ENCODE data around the gene SOCS3. TPM values are rescaled to one million over a fixed set of nuclear protein-coding genes. Genes with fewer than 3 reads are reported as not detected.
A peak's percentile ranks its signal among the peaks of the same experiment; 100 is the strongest.

The SOCS3 gene
- total RNA-seq, 2 donors from 2014 or later = 10.6 to 59.6 TPM

DNA sequence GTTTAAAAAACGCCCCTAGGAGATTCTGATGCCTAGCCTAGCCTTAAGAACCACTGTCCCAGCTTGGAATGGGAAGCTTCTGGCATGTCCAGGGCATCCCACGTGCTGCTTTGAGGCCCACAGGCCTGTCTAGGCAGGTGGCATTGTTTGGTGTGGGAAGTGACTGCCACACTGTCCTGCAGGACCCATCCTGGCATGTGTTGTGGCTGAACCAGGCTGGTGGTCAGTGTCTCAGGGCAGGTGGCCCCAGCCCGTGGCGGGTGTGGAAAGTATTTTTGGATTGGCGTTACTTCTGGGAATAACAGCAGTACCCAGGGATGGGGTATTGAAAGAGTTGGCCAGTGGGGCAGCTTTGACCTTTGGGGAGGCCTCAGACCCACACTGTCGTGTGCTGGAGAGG is 46.5 kb upstream of the SOCS3 start:
- no peaks in the 10 kb centered on the region for H3K9me3 ChIP-seq
- intact Hi-C loops (cut with DNase I) = no loop called here
- H3K36me3 ChIP-seq = peaks cover 10% of the 10 kb centered on the region in 2 donors
- no peak for DNase-seq (ENCODE audit: low spot score)
- WGBS = 92% methylated on average over 6 of the region's 6 CpGs
- no peak for TF ChIP-seq POLR2AphosphoS5 (IDR thresholded peaks at IDR 0.05)
- no peak for TF ChIP-seq POLR2A (IDR thresholded peaks at IDR 0.05)
- TF ChIP-seq, protein P1, sequence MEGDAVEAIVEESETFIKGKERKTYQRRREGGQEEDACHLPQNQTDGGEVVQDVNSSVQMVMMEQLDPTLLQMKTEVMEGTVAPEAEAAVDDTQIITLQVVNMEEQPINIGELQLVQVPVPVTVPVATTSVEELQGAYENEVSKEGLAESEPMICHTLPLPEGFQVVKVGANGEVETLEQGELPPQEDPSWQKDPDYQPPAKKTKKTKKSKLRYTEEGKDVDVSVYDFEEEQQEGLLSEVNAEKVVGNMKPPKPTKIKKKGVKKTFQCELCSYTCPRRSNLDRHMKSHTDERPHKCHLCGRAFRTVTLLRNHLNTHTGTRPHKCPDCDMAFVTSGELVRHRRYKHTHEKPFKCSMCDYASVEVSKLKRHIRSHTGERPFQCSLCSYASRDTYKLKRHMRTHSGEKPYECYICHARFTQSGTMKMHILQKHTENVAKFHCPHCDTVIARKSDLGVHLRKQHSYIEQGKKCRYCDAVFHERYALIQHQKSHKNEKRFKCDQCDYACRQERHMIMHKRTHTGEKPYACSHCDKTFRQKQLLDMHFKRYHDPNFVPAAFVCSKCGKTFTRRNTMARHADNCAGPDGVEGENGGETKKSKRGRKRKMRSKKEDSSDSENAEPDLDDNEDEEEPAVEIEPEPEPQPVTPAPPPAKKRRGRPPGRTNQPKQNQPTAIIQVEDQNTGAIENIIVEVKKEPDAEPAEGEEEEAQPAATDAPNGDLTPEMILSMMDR (IDR thresholded peaks at IDR 0.05) = no peak
- no peak overlapping the region for H3K27ac ChIP-seq
- H3K4me3 ChIP-seq = no peak overlapping the region
- H3K4me1 ChIP-seq (replicated peaks) = peaks cover 4% of the 10 kb centered on the region
- no peaks in the 10 kb centered on the region for H3K27me3 ChIP-seq (replicated peaks; ENCODE audit: insufficient read depth)

- 97% methylated on average over 14 of the region's 14 CpGs for WGBS
- Histone ChIP-seq H3K4me1 (replicated peaks) (no peaks in the 10 kb centered on the region), H3K4me3 (no peak overlapping the region), H3K9me3 (no peaks in the 10 kb centered on the region), H3K27ac (no peak overlapping the region), H3K27me3 (replicated peaks; ENCODE audit: insufficient read depth) (no peaks in the 10 kb centered on the region), H3K36me3 (peaks cover 10 to 13% of the 10 kb centered on the region in 2 donors)
- intact Hi-C loops (cut with DNase I) = no loop called here
- DNase-seq (ENCODE audit: low spot score) = no peak
- TF ChIP-seq POLR2AphosphoS5 (IDR thresholded peaks at IDR 0.05) (no peak), POLR2A (IDR thresholded peaks at IDR 0.05) (no peak)
- TF ChIP-seq, protein P1 (IDR thresholded peaks at IDR 0.05) = no peak
Measured at GRCh38 chr17:78403822-78404221, 43.9 kb upstream of the SOCS3 start.

DNA sequence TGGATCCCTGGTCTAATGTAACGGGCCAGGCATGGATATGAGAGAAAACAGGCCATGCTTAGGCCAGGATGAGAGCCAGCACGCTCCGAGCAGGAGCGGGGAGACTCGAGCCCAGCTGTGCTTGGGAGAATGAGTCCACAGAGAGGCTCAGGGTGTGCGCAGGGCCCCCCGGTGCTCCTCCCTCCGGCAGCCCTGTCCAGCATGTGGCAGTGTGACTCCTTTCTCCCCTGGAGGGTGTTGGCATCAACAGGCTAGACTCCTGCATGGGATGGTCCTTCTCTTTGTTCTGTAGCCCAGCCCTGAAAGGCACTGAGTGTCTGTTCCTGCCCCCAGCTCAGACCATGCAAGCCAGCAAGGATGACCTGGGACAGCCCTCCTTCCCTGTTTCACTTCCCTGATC is 42.0 kb upstream of the SOCS3 start:
- Histone ChIP-seq H3K36me3 (peaks cover 12 to 14% of the 10 kb centered on the region in 2 donors), H3K4me1 (replicated peaks) (peaks cover 10% of the 10 kb centered on the region), H3K9me3 (no peaks in the 10 kb centered on the region), H3K4me3 (no peak overlapping the region), H3K27ac (peak overlapping the region in 1 of 2 donors; percentile 19), H3K27me3 (replicated peaks; ENCODE audit: insufficient read depth) (no peaks in the 10 kb centered on the region)
- intact Hi-C loops (cut with DNase I) = no loop called here
- no peak for DNase-seq (ENCODE audit: low spot score)
- 51% methylated on average over 7 of the region's 8 CpGs for WGBS
- TF ChIP-seq, protein P1 (IDR thresholded peaks at IDR 0.05) = no peak
- TF ChIP-seq POLR2A (IDR thresholded peaks at IDR 0.05) = no peak
- no peak for TF ChIP-seq POLR2AphosphoS5 (IDR thresholded peaks at IDR 0.05)

DNA sequence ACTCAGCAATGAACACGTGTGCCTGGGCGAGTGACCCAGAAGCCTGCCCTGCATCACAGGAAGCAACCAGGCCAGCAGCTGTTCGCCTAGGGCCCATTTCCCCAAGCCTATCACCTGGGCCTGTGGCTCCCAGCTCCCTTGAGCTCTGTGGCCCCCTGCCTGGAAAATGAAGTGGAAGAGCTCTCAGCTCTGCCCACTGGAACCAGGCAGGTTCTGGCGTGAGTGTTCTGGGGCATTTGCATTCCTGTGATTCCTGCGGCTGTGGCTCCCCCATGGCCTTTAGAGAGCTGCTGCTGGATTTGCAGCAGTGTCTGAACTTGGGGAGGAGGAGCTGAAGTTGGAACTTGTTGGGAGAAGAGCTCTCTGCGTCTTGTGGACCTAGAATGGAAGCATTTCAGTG is 41.4 kb upstream of the SOCS3 start:
- TF ChIP-seq POLR2AphosphoS5 (IDR thresholded peaks at IDR 0.05) (peak; percentile 70), POLR2A (IDR thresholded peaks at IDR 0.05) (no peak)
- TF ChIP-seq, protein P1 (IDR thresholded peaks at IDR 0.05) = no peak
- Histone ChIP-seq H3K9me3 (no peaks in the 10 kb centered on the region), H3K27ac (no peak overlapping the region), H3K4me3 (no peak overlapping the region), H3K27me3 (replicated peaks; ENCODE audit: insufficient read depth) (no peaks in the 10 kb centered on the region), H3K36me3 (peaks cover 12 to 14% of the 10 kb centered on the region in 2 donors), H3K4me1 (replicated peaks) (peaks cover 11% of the 10 kb centered on the region)
- WGBS = 49% methylated on average over 6 of the region's 6 CpGs
- peak; percentile 52 for DNase-seq (ENCODE audit: low spot score)
- intact Hi-C loops (cut with DNase I) = no loop called here

DNA sequence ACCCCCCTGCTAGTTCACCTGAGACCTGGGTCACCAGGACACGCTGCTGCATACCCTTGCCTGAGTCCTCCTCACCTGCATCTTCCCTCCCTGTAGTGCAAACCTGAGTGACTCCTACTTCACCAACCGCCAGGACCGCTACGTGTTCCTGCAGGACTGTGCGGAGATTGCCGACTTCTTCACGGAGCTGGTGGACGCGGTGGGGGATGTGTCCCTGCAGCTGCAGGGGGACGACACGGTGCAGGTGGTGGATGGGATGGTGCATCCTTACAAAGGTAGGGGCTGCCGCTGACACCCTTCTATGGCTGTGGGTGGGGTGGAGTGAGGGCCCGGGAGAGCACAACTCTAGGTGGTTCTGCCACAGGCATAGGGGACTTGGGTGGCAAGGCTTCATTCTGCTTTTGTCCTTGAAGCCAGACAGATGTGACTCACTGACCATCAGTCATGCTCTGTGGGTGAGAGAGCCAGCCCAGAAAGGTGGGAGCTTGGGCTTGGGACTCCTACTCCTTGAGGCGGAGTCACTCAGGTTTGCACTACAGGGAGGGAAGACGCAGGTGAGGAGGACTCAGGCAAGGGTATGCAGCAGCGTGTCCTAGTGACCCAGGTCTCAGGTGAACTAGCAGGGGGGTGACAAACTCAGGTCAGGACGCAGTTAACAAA is 40.8 kb upstream of the SOCS3 start:
- intact Hi-C loops (cut with DNase I) = no loop called here
- no peaks in the 10 kb centered on the region for H3K27me3 ChIP-seq (replicated peaks; ENCODE audit: insufficient read depth)

More for the DNA sequence above, 40.8 kb upstream of the SOCS3 start:
- Histone ChIP-seq H3K36me3 (peaks cover 12 to 14% of the 10 kb centered on the region in 2 donors), H3K4me1 (replicated peaks) (peaks cover 11% of the 10 kb centered on the region), H3K9me3 (no peaks in the 10 kb centered on the region), H3K27ac (no peak overlapping the region), H3K4me3 (no peak overlapping the region)
- TF ChIP-seq POLR2A (IDR thresholded peaks at IDR 0.05) (no peak), POLR2AphosphoS5 (IDR thresholded peaks at IDR 0.05) (no peak)
- TF ChIP-seq, protein P1 (IDR thresholded peaks at IDR 0.05) = no peak
- 81% methylated on average over 17 of the region's 17 CpGs for WGBS
- DNase-seq (ENCODE audit: low spot score) = no peak

All from prostate gland (tissue), 2 donors.